Panc1 (cell line): Measurements from ENCODE around the gene PRR23C. TPM values are rescaled to one million over a fixed set of nuclear protein-coding genes. Genes with fewer than 3 reads are reported as not detected.

Experiments used
- ATAC-seq: fragments of 200-7000 bp; cut with Tn5 transposase; 2 replicates; pipeline ENCODE4 v1.9.1; 2020; ENCODE audit warnings: mild to moderate bottlenecking, moderate library complexity
- BruUV-seq: library from RNA; stranded (reverse); fragments of 400-500 nt; replicated peaks from 2 replicates; lab custom pipeline; 2021; lab: Mats Ljungman, UMichigan
- CTCF ChIA-PET: fragments of 300-600 bp; sonication (Branson Sonifier 250); formaldehyde crosslinking; loops from one replicate; lab custom pipeline; 2022; ENCODE audit warnings: antibody characterized with exemption; lab: Charles Lee
- POLR2A ChIA-PET: fragments of 300-600 bp; sonication (Branson Sonifier 250); formaldehyde crosslinking; loops from one replicate; lab custom pipeline; 2022; ENCODE audit warnings: antibody characterized with exemption; lab: Charles Lee
- DNase-seq: peaks from one replicate; pipeline ENCODE4 v3.0.0-alpha.2; 2010; ENCODE audit warnings: low read depth, low spot score
- H3K27ac ChIP-seq: 2 replicates; pipeline ENCODE4 v1.5.1; 2011; ENCODE audit warnings: mild to moderate bottlenecking, low read length, inconsistent platforms
- H3K27me3 ChIP-seq: fragments of 200-500 bp; sonication (Bioruptor generic); 2 replicates; pipeline ENCODE4 v1.6.0; 2014; ENCODE audit warnings: low read length, inconsistent platforms; ENCODE audit not compliant: control insufficient read depth, insufficient read depth
- H3K36me3 ChIP-seq: fragments of 200-500 bp; sonication (Bioruptor generic); 2 replicates; pipeline ENCODE4 v1.5.1; 2014; ENCODE audit warnings: inconsistent platforms, mild to moderate bottlenecking, low read length, moderate library complexity; ENCODE audit not compliant: control insufficient read depth, insufficient read depth
- H3K4me1 ChIP-seq: 2 replicates; pipeline ENCODE4 v1.5.1; 2011; ENCODE audit warnings: inconsistent platforms, mild to moderate bottlenecking, low read length, moderate library complexity; ENCODE audit not compliant: control insufficient read depth, insufficient read depth
- H3K4me3 ChIP-seq, 2 experiments: 2 replicates each; pipeline ENCODE4 v1.5.1; 2011 to 2012; ENCODE audit warnings: low read depth in 2 of 2, low read length in 2 of 2, mild to moderate bottlenecking in 2 of 2, inconsistent platforms in 1 of 2, moderate library complexity in 1 of 2
- H3K9me3 ChIP-seq: fragments of 200-500 bp; sonication (Bioruptor generic); 2 replicates; pipeline ENCODE4 v1.5.1; 2014; ENCODE audit warnings: low read depth, mild to moderate bottlenecking, inconsistent platforms, low read length, moderate library complexity; ENCODE audit not compliant: control insufficient read depth, insufficient read depth
- CTCF ChIP-seq: fragments of 450-650 bp; IDR thresholded peaks from 2 replicates; pipeline ENCODE4 v1.5.1; 2017; ENCODE audit warnings: mild to moderate bottlenecking
- POLR2AphosphoS5 ChIP-seq: IDR thresholded peaks from 2 replicates; pipeline ENCODE4 v1.6.1; 2012; ENCODE audit warnings: mild to moderate bottlenecking, low read depth, low read length, moderate library complexity
- REST ChIP-seq, 2 experiments: IDR thresholded peaks; 2 replicates each; pipeline ENCODE4 v1.6.1; 2011 to 2012; ENCODE audit warnings: low read depth in 2 of 2, control low read depth in 1 of 2, low read length in 1 of 2, mild to moderate bottlenecking in 1 of 2, moderate library complexity in 1 of 2; ENCODE audit not compliant: insufficient read depth in 1 of 2
- SIN3A ChIP-seq: IDR thresholded peaks from 2 replicates; pipeline ENCODE4 v1.6.1; 2012; ENCODE audit warnings: low read depth, mild to moderate bottlenecking, low read length, moderate library complexity, borderline replicate concordance; ENCODE audit not compliant: insufficient read depth
- TCF7L2 ChIP-seq: IDR thresholded peaks from 2 replicates; pipeline ENCODE4 v1.6.1; 2011; ENCODE audit warnings: mild to moderate bottlenecking, low read depth, low read length, inconsistent platforms
- in situ Hi-C: cut with HindIII; loops from 2 replicates; pipeline ENCODE4 v1.10.0; 2016; ENCODE audit warnings: low sequenced_read_pairs, low pct_unique_long_range_greater_than_20kb
- intact Hi-C: fragments of 100-400 bp; cut with micrococcal nuclease; formaldehyde crosslinking; loops from one replicate; pipeline ENCODE4 v1.10.0; 2022; ENCODE audit not compliant: unreplicated experiment
- total RNA-seq: library from RNA; stranded (reverse); gene quantifications from one replicate; pipeline ENCODE4 v1.2.1, GENCODE V29; 2021; ENCODE audit not compliant: unreplicated experiment

Gene PRR23C
- total RNA-seq, 1 experiment from 2014 or later: not detected

- H3K27me3 ChIP-seq: no peaks in the 10 kb centered on the region
- CTCF ChIA-PET: no interaction called here
- in situ Hi-C loops (no loop called here), intact Hi-C loops (no loop called here)
- no TSS peak for BruUV-seq
- POLR2A ChIA-PET: no interaction called here
- no peak for ATAC-seq
- H3K4me1 ChIP-seq: no peaks in the 10 kb centered on the region
- H3K9me3 ChIP-seq: no peaks in the 10 kb centered on the region
- H3K36me3 ChIP-seq: no peaks in the 10 kb centered on the region
- no peak overlapping the region for H3K27ac ChIP-seq
- no peak overlapping the region for H3K4me3 ChIP-seq
- no peak for DNase-seq
- TF ChIP-seq CTCF: no peak
- no peak for TF ChIP-seq REST (IDR thresholded peaks at IDR 0.05; ENCODE audit: insufficient read depth in 1 of 2, low read depth in 2 of 2, low read length in 1 of 2)
- TF ChIP-seq SIN3A: no peak
- no peak for TF ChIP-seq TCF7L2
- no peak for TF ChIP-seq POLR2AphosphoS5
Measured at GRCh38 chr3:139043554-139044365, 932 bp downstream of the PRR23C start.

GRCh38 chr3:139037478-139037877 lies 7.2 kb downstream of the PRR23C start:
- Histone ChIP-seq H3K36me3 (no peaks in the 10 kb centered on the region), H3K27me3 (no peaks in the 10 kb centered on the region; the same call in 1 of the 2 replicates), H3K27ac (no peak overlapping the region), H3K4me1 (no peaks in the 10 kb centered on the region), H3K9me3 (no peaks in the 10 kb centered on the region), H3K4me3 (no peak overlapping the region)
- TF ChIP-seq REST (IDR thresholded peaks at IDR 0.05; ENCODE audit: insufficient read depth in 1 of 2, low read depth in 2 of 2, low read length in 1 of 2) (no peak), TCF7L2 (no peak), SIN3A (no peak), CTCF (no peak), POLR2AphosphoS5 (no peak)
- ATAC-seq (no peak), DNase-seq (no peak)
- POLR2A ChIA-PET: no interaction called here
- in situ Hi-C loops: no loop called here
- BruUV-seq: no TSS peak
- CTCF ChIA-PET: interaction anchor here (0.6 kb wide), 1 partner anchor 20 kb away, joined by 5 read pairs; no protein-coding TSS in a partner anchor
- intact Hi-C loops: no loop called here
